HG03469 (cell line): Measurements from ENCODE around the gene PYGM.
A peak's percentile ranks its signal among the peaks of the same experiment; 100 is the strongest.

ENCODE experiments used
- ATAC-seq: cut with Tn5 transposase; IDR thresholded peaks from one replicate; pipeline ENCODE4 v1.9.1; 2021; ENCODE audit warnings: mild to moderate bottlenecking, moderate library complexity, moderate number of reproducible peaks; ENCODE audit not compliant: unreplicated experiment

PYGM gene

DNA sequence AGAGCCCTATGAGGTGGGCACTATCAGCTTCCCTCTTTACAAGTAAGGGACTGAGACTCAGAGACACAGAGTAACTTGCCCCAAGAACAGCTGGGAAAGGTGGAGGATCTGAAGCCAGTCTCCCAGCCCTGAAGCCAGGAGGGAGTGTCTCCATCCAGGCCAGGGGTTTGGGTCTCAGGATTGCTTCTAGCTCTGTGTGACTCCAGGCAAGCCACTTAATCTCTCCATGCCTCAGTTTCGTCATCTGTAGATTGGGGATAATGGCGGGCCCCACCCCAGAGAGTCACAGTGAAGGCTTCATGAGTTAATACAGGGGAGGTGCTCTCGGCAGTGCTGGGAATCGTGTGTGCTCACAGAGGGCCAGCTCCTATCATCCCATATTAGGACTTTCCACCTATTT is 32.7 kb upstream of the PYGM start:
- ATAC-seq = no peak

DNA sequence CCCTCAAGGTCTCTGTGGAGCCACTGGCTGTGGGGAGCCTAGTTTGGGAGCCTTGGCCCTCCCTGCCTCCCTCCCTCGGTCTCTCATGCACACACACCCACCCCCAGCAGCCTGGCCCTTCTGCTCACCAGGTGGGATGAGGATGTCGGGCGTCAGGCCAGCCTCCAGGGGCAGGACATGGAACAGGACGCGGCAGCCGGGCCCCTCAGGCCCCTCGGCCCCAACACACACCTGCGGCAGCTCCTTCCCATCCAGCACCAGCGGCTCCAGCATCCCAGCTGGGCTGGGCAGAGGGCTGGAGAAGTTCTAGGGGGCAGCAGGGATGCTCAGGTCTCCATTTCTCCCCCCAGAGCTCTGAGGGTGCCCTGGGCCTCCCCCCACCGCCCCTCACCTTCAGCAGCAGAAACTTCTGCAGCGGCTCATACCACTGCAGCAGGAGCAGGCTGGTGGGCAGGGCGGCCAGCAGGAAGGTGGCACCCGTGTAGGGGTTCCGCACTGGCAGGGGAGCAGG is 32.1 kb upstream of the PYGM start:
- ATAC-seq = no peak

DNA sequence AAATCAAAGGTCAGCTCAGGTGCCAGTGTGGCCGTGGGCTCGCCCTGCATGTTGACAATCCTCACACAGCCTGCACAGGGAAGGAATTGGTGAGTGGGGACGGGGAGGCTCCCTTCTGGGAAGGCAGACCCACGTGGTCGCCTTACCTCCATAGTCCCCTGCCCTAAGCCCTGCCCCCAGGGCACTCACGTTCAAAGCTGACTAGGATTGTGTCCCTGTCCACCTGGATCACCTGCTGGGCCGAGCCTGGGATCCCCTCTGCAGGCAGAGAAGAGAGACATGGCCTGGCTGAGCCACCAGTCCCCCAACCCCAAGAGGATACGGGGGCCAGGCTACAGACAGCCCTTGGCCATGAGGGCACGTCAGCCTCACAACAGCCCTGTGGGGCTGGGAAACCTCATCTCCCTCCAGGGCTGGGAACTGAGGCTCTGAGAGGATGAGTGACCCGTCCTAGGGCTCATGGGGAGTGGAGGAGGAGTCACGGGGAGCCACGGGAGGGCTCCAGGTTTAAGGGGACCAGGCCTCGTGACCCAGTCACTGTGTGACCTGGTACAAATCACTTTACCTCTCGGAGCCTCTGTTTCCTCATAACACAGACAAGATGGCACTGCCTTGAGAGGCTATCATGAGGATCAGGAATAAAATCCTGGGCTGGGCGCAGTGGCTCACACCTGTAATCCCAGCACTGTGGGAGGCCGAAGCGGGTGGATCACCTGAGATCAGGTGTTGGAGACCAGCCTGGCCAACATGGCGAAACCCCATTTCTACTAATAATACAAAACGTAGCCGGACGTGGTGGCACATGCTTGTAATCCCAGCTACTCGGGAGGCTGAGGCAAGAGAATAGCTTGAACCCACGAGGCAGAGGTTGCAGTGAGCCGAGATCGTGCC is 30.7 kb upstream of the PYGM start:
- ATAC-seq = no peak

DNA sequence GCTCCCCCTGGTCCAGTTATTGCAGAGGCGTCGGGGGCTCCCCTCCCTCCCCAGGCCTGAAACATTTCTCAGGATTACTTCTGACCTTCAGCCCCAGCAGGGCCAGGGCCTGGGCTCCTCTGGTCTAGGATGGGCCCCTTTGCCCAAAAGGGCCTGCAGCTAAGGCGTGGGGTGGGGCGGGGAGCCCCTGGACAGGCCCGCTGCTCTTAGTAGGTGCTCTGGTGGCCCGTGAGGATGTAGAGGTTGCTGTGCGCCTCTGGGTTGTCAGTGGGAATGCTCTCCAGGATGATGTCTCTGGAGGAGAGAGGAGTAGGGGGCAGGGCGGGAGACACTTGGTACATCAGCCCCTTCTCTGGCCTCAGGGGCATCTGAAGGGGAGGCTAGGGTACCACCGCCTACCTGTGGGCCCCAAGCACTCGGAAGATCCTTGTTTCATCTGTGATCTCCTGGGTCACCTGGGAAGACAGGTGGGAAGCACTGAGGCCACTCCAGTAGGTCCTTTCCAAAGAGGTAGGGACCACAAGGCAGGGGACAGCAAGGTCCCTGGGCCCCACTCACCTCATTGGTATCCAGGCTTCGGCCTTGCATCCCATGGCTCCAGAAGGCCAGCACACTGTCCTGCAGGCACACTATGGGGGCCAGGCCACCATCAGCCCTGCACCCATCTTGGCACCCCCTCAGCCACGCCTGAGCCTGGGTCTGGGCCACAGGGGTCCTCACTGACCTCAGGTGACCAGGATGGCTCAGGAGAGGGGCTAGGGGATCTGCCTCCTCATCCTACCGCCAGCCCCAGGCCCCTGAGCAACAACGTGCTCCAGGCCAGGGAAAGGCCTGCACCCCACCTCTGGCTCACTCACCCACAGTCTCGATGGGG is 29.8 kb upstream of the PYGM start:
- ATAC-seq = no peak

DNA sequence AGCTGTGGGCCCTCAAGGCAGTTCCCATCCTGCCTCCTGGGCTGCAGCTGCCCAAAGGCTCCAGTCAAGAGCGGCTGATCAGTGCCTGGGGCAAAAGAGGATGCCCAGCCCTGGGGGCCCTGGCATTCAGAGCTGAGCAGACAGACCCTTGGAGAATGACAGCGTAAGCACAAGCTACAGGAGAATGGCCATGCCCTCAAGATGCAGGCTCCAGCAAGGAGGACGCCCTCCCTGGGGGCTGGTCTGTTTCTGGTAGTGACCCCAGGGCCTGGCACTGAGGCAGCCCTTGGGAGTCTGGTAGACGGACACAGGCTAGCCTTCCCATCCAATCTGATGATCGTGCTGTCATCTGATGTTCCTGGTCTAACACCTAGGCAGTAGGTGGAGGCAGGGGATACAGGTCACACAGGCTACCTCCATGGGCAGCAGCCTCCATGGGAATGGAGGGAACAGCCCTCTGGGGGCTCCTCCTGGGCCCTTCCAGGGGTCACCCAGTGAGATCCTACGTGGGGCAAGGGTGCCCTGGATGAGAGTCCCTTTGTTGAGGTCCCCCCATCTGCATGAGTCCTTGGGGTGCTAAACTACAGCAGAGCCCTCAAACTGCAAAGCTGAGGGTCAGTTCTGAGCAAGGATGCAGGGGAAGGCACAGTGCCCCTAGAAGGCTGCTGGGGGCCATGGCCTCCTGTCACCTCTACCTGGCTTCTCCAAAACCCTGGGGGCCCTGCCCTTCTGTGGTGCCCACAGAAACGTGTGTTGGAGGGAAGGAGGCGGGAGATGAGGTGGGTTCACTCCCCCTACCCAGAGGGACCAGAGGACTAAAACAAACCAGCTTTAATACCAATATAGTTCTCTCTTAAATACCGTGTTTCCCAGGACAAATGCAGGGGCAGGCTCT is 28.8 kb upstream of the PYGM start:
- ATAC-seq = no peak

DNA sequence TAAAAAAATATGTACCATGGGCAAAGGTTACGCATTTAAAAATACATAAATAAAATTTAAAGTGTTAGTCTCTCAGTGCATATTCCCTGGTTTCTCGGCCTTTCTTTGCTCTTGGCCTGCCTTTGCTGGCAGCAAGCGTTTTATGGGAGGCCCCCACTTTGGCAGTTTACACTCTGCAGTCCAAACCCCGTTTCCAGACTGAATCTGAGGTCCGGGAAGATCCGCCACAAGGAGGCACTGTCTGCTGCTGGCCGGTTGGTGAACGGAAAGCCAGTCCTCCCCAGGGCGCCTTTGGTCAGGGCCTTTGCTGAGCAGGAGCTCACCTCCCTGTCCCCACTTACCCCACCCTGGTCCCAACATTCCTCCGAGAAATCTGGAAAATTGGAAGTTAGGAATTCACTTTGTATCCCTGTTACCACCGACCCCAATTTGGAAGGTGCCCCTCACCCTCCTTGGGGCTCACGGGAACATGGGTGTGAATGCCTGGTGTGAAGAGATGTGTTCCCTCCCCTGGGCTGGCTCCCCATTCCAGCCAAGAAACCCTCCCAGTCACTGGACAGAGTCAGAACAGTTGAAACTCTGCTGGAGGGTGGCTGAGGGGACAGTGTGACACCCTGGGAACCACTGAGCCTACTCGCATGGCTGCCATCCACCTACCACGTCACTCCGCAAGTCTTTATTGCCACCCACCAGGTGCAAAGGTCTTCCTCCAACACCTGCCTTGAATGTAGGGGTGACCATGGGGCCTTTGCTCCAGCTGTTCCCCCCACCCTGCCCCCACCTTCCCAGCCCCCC is 27.9 kb upstream of the PYGM start:
- no peak for ATAC-seq

DNA sequence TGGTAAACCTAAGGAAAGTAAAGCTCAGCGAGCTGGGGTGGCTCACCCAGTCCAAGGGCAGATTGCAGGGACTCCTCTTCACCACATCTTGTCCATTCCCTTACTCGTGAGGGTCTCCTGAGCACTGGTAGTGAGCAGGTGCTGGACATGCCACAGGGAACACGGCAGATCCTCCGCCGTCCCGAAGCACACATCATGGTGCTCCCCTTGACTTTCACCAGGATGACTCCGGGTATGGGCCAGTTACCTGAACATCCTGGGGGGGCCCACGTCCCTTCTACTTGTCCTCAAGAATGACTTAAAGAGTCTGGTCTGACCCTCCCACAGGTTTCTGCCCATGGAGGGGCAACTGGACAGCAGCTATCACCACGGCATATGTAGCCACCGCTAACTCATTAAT is 26.5 kb upstream of the PYGM start:
- ATAC-seq = no peak

DNA sequence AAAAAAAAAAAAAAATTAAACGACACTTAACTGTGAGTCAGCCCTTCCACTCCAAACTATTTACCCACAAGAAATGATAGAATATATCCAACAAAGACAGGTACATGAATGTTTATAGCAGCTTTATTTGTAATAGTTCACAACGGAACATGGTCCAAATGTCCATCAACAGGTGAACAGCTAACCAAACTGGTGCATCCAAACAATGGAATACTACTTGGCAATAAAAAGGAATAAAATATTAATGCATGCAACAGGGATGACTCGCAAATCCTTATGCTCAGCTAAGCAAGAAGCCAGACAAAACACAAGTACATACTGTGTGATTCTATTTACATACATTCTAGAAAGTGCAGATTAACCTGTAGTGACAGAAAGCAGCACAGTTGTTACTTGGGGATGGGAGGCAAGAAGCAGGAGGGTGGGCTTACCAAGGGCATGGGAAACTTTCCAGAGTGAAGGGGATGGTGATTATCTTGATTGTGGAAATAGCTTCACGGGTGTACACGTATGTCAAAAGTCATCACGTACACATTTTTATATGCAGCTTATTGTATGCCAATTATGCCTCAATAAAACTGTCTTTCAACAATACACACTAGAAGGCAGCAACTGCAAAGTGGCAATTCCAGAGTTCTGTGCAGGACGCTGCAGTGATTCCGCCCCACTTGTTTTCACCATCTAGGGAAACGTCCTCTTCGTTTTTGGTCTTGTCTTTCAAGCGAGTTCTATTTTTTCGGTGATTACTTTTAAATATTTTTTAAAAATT is 25.2 kb upstream of the PYGM start:
- ATAC-seq = no peak

DNA sequence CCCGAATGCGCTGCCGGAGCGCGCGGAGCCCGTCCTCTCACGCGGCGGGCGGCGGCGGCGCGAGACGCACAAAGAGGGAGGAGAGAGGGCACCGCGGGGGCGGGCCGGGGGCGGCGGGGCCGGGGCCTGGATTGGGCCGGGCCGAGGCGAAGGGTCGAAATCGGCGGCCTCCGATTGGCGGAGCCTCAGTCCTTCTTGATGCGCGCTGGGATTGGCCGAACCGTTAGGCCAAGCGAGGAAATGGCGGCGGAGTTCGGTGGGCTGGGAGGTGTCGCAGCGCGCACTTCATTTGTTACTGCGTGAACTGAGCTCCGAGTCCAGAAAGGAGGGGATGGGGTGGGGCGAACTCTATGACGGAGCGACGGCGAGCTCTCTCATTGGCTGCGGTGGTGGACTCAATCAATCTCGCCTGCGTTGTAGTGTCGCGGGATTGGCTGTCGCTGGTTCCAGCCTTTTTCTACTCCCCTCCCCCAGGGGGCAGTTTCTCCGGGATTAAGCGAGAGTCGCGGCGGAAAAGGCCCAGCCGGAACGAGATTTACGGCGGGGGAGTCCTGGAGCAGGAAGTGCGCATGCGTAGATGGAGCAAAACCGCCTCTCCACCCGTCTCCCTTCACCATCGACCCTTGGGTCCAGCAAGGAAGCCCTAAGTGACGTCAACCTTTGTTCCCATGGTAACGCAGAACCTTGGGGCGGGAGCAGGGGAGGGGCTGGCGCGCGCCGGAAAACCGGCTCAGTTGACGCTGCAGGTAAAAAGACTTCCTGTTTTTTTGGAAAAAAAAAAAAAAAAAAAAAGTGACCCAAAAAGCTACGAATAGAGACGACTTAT is 18.9 kb upstream of the PYGM start, which contains the start of gene SF1:
Gene SF1 (minus strand): TSS at position 70 of the 826 bp plus-strand sequence. CDS start 150 bp downstream, outside the sequence.
- ATAC-seq = peak; percentile 45

DNA sequence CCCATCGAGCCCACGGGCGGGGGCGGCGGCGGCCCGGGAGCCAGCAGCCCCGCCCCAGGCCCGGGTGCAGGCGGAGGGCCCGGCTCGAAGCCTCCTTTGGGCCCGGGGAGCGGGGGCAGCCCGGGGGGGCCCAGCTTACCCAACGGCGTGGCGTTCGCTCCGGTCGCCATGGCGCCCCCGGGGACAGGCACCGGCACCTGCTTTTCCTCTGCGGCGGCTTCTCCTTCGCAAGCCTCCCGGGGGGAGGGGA is 18.4 kb upstream of the PYGM start:
- ATAC-seq = no peak

DNA sequence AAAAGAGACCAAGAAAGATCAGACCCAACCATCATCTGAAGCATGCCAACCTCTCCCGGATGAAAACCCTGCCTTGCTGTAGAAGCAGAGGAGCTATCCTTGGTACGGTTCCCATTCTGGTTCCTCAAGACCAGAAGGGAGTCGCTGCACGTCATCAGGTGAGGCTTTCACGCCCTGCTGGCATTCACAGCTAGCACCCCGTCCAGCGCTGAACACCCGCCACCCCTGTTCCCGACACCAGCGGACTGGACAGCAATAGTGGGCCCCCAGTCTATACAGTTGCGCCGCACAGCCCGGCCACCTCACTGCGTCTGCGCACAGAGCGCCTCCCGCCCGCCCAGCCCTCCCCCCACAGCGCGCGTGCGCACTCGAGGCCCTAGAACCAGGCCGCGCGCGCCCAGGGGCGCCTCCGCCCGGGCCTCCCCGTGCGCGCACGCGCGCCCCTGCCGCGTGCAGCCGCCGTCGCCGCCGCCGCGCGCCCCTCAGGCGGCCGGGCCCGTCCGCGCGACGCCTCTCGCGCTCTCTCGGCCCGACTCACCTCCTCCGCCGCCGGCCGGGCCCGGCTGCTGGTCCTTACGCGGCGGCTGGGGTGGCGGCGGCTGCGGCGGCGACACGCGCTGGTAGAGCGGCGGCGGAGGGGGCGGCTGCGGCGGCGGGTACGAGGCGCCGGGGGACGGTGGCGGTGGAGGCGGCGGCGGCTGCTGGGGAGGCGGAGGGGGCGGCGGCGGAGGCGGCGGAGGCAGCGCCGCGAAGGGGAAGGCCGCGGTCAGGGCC is 17.9 kb upstream of the PYGM start:
- ATAC-seq = no peak

DNA sequence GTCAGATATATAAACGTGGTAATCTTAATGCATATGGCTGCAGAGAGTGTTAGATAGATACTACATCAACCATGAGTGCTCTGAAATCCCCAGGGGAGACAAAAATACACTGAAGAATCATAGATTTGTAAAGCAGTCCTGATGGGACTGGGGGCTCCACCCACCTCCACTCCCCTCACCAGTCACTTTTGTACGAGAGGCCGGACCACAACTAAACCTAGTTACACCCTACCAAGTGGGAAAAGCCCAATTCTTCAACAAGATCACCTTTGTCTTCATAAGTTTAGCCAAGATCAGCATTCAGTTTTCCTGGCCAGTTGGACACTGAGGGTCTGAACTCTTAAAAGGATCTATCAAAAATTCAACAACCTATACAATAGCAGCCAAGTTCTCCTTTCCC is 17.1 kb upstream of the PYGM start:
- no peak for ATAC-seq

DNA sequence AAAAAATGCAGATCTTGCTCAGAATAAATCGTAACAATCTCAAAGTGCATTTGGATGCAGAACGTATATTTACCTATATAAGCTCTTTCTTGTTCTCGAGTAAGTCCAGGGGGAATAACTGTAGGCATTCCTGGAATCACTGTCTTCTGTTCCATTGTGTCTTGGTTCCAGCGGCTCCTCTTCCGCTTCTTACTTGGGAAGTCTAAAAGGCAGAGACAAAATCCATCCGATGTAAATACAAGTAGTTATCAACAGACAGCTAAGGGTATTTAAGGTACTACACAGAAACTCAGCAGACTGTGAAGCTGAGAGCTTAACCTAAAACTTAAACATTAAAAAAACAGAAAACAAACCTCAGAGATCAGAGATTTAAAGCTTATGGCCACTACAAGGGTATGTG is 16.7 kb upstream of the PYGM start:
- ATAC-seq = no peak

DNA sequence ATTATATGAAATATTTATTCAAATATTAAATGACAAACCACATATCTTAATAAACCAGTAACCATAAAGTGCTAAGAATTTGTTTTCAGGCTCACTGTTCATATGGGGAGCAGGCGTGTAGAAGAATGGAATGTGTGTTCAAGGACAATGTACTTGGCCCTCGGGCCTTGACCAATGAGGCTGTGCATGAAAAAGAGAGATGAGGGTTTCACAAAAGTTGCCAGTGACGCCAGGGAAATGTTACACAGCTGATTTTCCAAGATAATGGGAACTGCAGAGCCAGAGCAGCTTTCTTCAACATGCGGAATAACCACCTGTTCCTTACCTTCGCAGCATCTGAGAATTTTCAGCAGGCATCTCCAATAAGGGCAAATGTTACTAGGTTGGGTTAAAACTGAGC is 14.4 kb upstream of the PYGM start:
- no peak for ATAC-seq

DNA sequence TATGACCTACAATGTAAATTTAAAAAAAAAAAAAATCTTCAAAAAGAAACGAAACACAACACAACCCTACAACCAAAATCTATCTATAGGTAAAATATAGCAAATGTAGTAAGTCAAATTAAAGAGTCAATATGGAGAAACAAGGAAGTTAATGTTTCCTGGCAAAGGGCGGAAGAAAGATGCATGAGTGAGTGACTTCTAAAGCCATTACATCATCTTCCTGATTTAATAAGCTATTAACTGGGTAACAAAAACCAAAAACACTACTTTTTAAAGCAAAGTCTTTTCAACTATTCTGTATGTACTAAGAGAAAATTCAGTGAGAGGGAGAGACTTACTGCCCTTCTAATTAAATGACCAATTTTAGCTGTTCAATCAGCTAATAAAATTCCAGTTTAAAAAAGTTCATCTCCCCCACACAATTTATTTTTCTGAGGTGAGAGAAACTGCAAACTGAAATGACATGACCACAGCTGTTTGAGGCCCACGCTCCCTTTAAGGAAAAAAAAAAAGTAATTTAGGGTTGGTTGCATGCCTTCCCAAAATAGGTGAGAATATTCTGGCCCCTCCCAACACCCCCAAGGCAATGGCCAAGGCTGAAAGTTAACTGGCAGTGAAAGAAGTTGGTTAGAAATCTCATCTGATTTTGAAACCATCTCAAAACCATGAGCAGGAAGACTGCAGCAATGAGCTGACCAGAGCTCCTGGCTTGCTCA is 12.7 kb upstream of the PYGM start:
- ATAC-seq = no peak

DNA sequence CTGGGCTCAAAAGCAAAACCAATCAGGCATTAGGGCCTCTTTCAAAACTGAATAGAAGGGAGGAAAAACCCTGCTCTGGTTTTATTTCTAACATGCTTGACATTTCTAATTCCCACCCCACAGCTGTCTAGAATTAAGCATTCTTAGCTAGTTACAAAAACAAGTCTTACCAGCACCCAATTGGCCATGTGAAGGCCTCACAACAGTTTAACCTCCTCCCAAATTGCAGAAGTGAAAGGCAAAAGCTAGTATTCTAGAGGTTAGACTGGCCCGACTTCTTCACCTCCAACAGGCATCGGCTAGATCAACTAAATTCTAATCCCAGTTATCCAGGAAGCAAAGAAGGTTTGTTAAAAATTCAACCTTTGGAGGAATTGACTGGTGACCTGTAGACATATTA is 12.1 kb upstream of the PYGM start:
- ATAC-seq = no peak

DNA sequence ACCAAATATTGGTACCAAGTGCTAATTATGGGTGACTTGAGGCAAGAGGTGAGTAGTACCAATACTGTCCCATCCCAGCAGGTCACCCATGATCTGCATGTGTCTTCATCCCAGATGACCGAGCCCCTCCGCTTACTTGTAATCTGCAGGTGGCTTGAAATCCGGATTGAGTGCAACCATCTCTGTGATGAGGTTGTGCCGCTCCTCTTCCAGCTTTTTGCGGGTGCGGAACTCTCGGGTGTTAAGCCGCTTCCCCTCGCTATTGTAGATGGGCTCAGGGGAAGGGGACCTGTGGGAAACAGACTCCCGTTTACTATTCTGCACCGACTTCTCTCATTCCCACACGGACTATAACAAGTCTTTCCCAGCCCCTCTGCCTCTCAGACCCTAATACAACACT is 10.3 kb upstream of the PYGM start:
- no peak for ATAC-seq
